HEK293 (cell line): ENCODE measurements around the gene NARS2.

Experiments
- CTCF ChIA-PET: fragments of 350-600 bp; formaldehyde crosslinking; extraction: SDS; loops from one replicate; lab custom pipeline; 2021; ENCODE audit warnings: antibody characterized with exemption; lab: Yijun Ruan, JAX
- POLR2A ChIA-PET: fragments of 300-600 bp; formaldehyde crosslinking; extraction: SDS; loops from one replicate; lab custom pipeline; 2020; ENCODE audit warnings: antibody characterized with exemption, inconsistent platforms; lab: Yijun Ruan, JAX
- H3K27ac ChIP-seq: fragments of 200-500 bp; sonication (Bioruptor generic); 2 replicates; pipeline ENCODE4 v1.5.1; 2014; ENCODE audit warnings: low read depth, low read length, control low read depth, inconsistent platforms; ENCODE audit errors: extremely low read depth
- H3K36me3 ChIP-seq, 2 experiments: fragments of 200-500 bp in 1 of 2; sonication (Bioruptor generic) in 1 of 2; 1 replicate in 1 of 2; 2 replicates in 1 of 2; pipeline ENCODE4 v1.5.1; 2014 to 2017; ENCODE audit warnings: inconsistent platforms in 2 of 2, low read length in 2 of 2; ENCODE audit not compliant: control insufficient read depth in 2 of 2, insufficient read depth in 1 of 2
- H3K4me1 ChIP-seq: fragments of 200-500 bp; sonication (Bioruptor generic); 2 replicates; pipeline ENCODE4 v1.5.1; 2014; ENCODE audit warnings: mild to moderate bottlenecking, low read length, inconsistent platforms; ENCODE audit not compliant: control insufficient read depth, insufficient read depth
- H3K4me3 ChIP-seq: 2 replicates; pipeline ENCODE4 v1.5.1; 2011; ENCODE audit warnings: low read depth, mild to moderate bottlenecking, control low read depth, low read length, moderate library complexity
- H3K9me3 ChIP-seq: fragments of 200-500 bp; sonication (Bioruptor generic); 2 replicates; pipeline ENCODE4 v1.5.1; 2014; ENCODE audit warnings: low read depth, low read length, inconsistent platforms; ENCODE audit not compliant: control insufficient read depth, insufficient read depth
- KLF8 ChIP-seq: fragments of 450-650 bp; formaldehyde crosslinking; IDR thresholded peaks from 2 replicates; pipeline ENCODE4 v1.5.1; 2016; ENCODE audit warnings: missing biosample characterization, missing genetic modification characterization
- SP2 ChIP-seq: fragments of 450-650 bp; formaldehyde crosslinking; IDR thresholded peaks from 2 replicates; pipeline ENCODE4 v1.5.1; 2016; ENCODE audit warnings: missing biosample characterization, missing genetic modification characterization
- SP7 ChIP-seq: fragments of 450-650 bp; formaldehyde crosslinking; IDR thresholded peaks from 2 replicates; pipeline ENCODE4 v1.5.1; 2016; ENCODE audit warnings: missing biosample characterization, missing genetic modification characterization
- ZNF132 ChIP-seq: fragments of 450-650 bp; formaldehyde crosslinking; IDR thresholded peaks from 2 replicates; pipeline ENCODE4 v1.5.1; 2017; ENCODE audit warnings: missing biosample characterization, missing genetic modification characterization, borderline replicate concordance
- ZNF155 ChIP-seq: fragments of 450-650 bp; formaldehyde crosslinking; IDR thresholded peaks from 2 replicates; pipeline ENCODE4 v1.5.1; 2016; ENCODE audit warnings: missing biosample characterization, missing genetic modification characterization
- ZNF174 ChIP-seq: fragments of 450-650 bp; formaldehyde crosslinking; IDR thresholded peaks from 2 replicates; pipeline ENCODE4 v1.5.0; 2017; ENCODE audit warnings: missing biosample characterization, mild to moderate bottlenecking, missing genetic modification characterization
- ZNF19 ChIP-seq: fragments of 450-650 bp; formaldehyde crosslinking; IDR thresholded peaks from 2 replicates; pipeline ENCODE4; 2016; ENCODE audit warnings: missing biosample characterization, missing genetic modification characterization, low read depth
- ZNF292 ChIP-seq: fragments of 450-650 bp; formaldehyde crosslinking; IDR thresholded peaks from 2 replicates; pipeline ENCODE4 v1.5.1; 2016; ENCODE audit warnings: low read depth, missing biosample characterization, missing genetic modification characterization, borderline replicate concordance
- ZNF311 ChIP-seq: fragments of 450-650 bp; formaldehyde crosslinking; IDR thresholded peaks from 2 replicates; pipeline ENCODE4 v1.5.1; 2017; ENCODE audit warnings: missing biosample characterization, missing genetic modification characterization, borderline replicate concordance
- ZNF366 ChIP-seq: fragments of 450-650 bp; formaldehyde crosslinking; conservative IDR thresholded peaks from 2 replicates; pipeline ENCODE4 v1.5.1; 2016; ENCODE audit warnings: missing biosample characterization, missing genetic modification characterization
- ZNF391 ChIP-seq: fragments of 450-650 bp; formaldehyde crosslinking; IDR thresholded peaks from 2 replicates; pipeline ENCODE4 v1.5.1; 2016; ENCODE audit warnings: low read depth, missing biosample characterization, missing genetic modification characterization, borderline replicate concordance
- ZNF544 ChIP-seq: fragments of 450-650 bp; formaldehyde crosslinking; IDR thresholded peaks from 2 replicates; pipeline ENCODE4 v1.5.0; 2017; ENCODE audit warnings: missing biosample characterization, missing genetic modification characterization
- ZNF548 ChIP-seq: fragments of 450-650 bp; formaldehyde crosslinking; IDR thresholded peaks from 2 replicates; pipeline ENCODE4 v1.5.1; 2016; ENCODE audit warnings: missing biosample characterization, missing genetic modification characterization
- ZNF561 ChIP-seq: fragments of 450-650 bp; IDR thresholded peaks from 2 replicates; pipeline ENCODE4 v1.5.1; 2018; ENCODE audit warnings: missing biosample characterization, missing genetic modification characterization, borderline replicate concordance
- ZNF785 ChIP-seq: fragments of 450-650 bp; formaldehyde crosslinking; IDR thresholded peaks from 2 replicates; pipeline ENCODE4 v1.5.1; 2016; ENCODE audit warnings: missing biosample characterization, missing genetic modification characterization
- ZNF830 ChIP-seq: fragments of 450-650 bp; IDR thresholded peaks from 2 replicates; pipeline ENCODE4 v1.5.0; 2018; ENCODE audit warnings: missing biosample characterization, missing genetic modification characterization, low read depth, mild to moderate bottlenecking, moderate library complexity
- ZNF837 ChIP-seq: fragments of 450-650 bp; formaldehyde crosslinking; IDR thresholded peaks from 2 replicates; pipeline ENCODE4 v1.5.1; 2016; ENCODE audit warnings: missing biosample characterization, missing genetic modification characterization
- ZXDB ChIP-seq: fragments of 450-650 bp; formaldehyde crosslinking; IDR thresholded peaks from 2 replicates; pipeline ENCODE4 v1.5.1; 2016; ENCODE audit warnings: missing biosample characterization, missing genetic modification characterization
- TF ChIP-seq, protein P1 (sequence below): fragments of 450-650 bp; formaldehyde crosslinking; IDR thresholded peaks from 2 replicates; pipeline ENCODE4 v1.5.1; 2016; ENCODE audit warnings: missing biosample characterization, missing genetic modification characterization
- TF ChIP-seq, protein P2 (sequence below): fragments of 450-650 bp; formaldehyde crosslinking; IDR thresholded peaks from 2 replicates; pipeline ENCODE4 v1.5.1; 2016; ENCODE audit warnings: missing biosample characterization, missing genetic modification characterization, borderline replicate concordance
- TF ChIP-seq, protein P3 (sequence below): fragments of 450-650 bp; formaldehyde crosslinking; IDR thresholded peaks from 2 replicates; pipeline ENCODE4 v1.5.1; 2016; ENCODE audit warnings: missing biosample characterization, missing genetic modification characterization

The NARS2 gene

DNA sequence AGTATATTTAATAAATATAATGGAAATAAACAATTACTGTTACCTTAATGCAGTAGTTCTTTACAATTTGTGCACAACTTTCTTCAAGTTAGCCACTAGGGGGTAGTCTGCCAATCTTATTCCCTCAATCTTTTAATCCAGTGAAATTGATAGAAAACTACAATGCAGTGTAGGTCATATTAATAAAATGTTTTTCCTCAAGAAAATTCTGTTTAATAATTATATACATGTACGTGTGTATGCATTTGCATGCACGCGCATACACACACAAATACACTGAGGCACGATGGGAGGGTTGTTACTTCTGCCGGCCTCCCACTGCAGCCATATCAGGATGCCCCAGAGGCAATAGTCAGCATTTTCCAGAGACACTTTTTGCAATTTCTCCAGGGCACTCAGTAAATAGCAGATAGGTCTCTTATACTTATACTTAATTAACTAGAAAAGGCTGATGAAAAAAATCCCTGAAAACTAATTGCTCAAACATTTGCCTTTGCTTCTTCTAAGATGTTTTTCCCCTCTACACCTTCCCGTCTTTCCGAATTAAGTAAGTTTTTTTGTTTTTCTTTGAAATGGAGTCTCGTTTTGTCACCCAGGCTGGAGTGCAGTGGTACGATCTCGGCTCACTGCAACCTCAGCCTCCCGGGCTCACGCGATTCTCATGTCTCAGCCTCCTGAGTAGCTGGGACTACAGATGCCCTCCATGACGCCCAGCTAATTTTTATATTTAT lies 160.2 kb downstream of the NARS2 start:
- Histone ChIP-seq H3K27ac (no peak overlapping the region), H3K36me3 (no peaks in the 10 kb centered on the region)
- ChIA-PET POLR2A (no interaction called here), CTCF (interaction anchor here (0.6 to 9.6 kb wide), 8 partner anchors 39 to 495 kb away, joined by 3 to 52 read pairs (median 4); no protein-coding TSS in a partner anchor)
- no peak for TF ChIP-seq ZNF155 (tag by site-specific recombination)
- TF ChIP-seq, all 188 proteins: peak for 0
- H3K4me1 ChIP-seq: no peaks in the 10 kb centered on the region
- H3K9me3 ChIP-seq: no peaks in the 10 kb centered on the region
- no peak overlapping the region for H3K4me3 ChIP-seq

DNA sequence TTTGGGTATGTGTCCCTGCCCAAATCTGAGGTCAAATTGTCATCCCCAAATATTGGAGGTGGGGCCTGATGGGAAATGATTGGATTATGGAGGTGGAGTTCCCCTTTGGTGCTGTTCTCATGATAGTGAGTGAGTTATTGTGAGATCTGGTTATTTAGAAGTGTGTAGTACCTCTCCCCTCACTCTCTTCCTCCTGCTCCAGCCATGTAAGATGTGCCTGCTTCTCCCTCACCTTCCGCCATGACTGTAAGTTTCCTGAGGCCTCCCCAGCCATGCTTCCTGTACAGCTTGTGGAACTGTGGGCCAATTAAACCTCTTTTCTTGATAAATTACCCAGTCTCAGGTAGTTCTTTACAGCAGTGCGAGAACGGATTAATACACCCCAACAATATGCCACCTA lies 166.0 kb downstream of the NARS2 start:
- Histone ChIP-seq H3K36me3 (no peaks in the 10 kb centered on the region), H3K27ac (no peak overlapping the region), H3K4me1 (no peaks in the 10 kb centered on the region), H3K9me3 (no peaks in the 10 kb centered on the region), H3K4me3 (no peak overlapping the region)
- ChIA-PET POLR2A (no interaction called here), CTCF (interaction anchor here (0.6 kb wide), 1 partner anchor 773 kb away, joined by 4 read pairs; no protein-coding TSS in a partner anchor)
- no peak for TF ChIP-seq ZNF391 (tag by site-specific recombination)
- no peak for TF ChIP-seq ZXDB (tag by site-specific recombination)
- TF ChIP-seq, protein P1, sequence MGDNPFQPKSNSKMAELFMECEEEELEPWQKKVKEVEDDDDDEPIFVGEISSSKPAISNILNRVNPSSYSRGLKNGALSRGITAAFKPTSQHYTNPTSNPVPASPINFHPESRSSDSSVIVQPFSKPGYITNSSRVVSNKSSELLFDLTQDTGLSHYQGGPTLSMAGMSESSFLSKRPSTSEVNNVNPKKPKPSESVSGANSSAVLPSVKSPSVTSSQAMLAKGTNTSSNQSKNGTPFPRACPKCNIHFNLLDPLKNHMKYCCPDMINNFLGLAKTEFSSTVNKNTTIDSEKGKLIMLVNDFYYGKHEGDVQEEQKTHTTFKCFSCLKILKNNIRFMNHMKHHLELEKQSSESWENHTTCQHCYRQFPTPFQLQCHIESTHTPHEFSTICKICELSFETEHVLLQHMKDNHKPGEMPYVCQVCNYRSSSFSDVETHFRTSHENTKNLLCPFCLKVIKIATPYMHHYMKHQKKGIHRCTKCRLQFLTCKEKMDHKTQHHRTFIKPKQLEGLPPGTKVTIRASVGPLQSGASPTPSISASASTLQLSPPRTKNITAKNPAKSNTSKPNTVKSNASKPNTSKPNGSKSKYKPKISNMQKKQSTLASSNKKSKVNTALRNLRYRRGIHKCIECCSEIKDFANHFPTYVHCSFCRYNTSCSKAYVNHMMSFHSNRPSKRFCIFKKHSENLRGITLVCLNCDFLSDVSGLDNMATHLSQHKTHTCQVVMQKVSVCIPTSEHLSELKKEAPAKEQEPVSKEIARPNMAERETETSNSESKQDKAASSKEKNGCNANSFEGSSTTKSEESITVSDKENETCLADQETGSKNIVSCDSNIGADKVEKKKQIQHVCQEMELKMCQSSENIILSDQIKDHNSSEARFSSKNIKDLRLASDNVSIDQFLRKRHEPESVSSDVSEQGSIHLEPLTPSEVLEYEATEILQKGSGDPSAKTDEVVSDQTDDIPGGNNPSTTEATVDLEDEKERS: no peak
- TF ChIP-seq ZNF292 (tag by site-specific recombination): no peak
- TF ChIP-seq SP2: no peak
- no peak for TF ChIP-seq ZNF174 (tag by site-specific recombination)
- TF ChIP-seq, protein P2, sequence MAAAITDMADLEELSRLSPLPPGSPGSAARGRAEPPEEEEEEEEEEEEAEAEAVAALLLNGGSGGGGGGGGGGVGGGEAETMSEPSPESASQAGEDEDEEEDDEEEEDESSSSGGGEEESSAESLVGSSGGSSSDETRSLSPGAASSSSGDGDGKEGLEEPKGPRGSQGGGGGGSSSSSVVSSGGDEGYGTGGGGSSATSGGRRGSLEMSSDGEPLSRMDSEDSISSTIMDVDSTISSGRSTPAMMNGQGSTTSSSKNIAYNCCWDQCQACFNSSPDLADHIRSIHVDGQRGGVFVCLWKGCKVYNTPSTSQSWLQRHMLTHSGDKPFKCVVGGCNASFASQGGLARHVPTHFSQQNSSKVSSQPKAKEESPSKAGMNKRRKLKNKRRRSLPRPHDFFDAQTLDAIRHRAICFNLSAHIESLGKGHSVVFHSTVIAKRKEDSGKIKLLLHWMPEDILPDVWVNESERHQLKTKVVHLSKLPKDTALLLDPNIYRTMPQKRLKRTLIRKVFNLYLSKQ (tag by site-specific recombination): no peak
- no peak for TF ChIP-seq ZNF785 (tag by site-specific recombination)
- TF ChIP-seq ZNF544 (tag by site-specific recombination): no peak
- TF ChIP-seq ZNF132 (tag by site-specific recombination): no peak
- TF ChIP-seq ZNF311 (tag by site-specific recombination): no peak
- no peak for TF ChIP-seq ZNF366 (tag by site-specific recombination)
- no peak for TF ChIP-seq ZNF19 (tag by site-specific recombination)
- no peak for TF ChIP-seq ZNF561 (tag by site-specific recombination)
- TF ChIP-seq ZNF837: no peak
- TF ChIP-seq, protein P3, sequence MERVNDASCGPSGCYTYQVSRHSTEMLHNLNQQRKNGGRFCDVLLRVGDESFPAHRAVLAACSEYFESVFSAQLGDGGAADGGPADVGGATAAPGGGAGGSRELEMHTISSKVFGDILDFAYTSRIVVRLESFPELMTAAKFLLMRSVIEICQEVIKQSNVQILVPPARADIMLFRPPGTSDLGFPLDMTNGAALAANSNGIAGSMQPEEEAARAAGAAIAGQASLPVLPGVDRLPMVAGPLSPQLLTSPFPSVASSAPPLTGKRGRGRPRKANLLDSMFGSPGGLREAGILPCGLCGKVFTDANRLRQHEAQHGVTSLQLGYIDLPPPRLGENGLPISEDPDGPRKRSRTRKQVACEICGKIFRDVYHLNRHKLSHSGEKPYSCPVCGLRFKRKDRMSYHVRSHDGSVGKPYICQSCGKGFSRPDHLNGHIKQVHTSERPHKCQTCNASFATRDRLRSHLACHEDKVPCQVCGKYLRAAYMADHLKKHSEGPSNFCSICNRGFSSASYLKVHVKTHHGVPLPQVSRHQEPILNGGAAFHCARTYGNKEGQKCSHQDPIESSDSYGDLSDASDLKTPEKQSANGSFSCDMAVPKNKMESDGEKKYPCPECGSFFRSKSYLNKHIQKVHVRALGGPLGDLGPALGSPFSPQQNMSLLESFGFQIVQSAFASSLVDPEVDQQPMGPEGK (tag by site-specific recombination): no peak
- no peak for TF ChIP-seq KLF8 (tag by site-specific recombination)
- TF ChIP-seq ZNF830 (tag by site-specific recombination): no peak
- TF ChIP-seq SP7 (tag by site-specific recombination): no peak
- TF ChIP-seq ZNF548 (tag by site-specific recombination): no peak
